HFF-Myc (cell line): ENCODE measurements around the gene HIBCH.

Experiments used
- DNase-seq: peaks from one replicate; pipeline ENCODE4 v3.0.0-alpha.2; 2011; ENCODE audit warnings: low read depth; ENCODE audit errors: extremely low read depth
- H3K4me3 ChIP-seq: replicated peaks from 2 replicates; pipeline ENCODE4 v1.5.1; 2011; ENCODE audit warnings: low read depth, mild to moderate bottlenecking, control low read depth, low read length
- TF ChIP-seq, protein P1 (sequence below): IDR thresholded peaks from 2 replicates; pipeline ENCODE4 v1.5.1; 2012; ENCODE audit warnings: mild to moderate bottlenecking, low read depth, low read length, control low read depth; ENCODE audit errors: missing control alignments

The HIBCH gene

DNA sequence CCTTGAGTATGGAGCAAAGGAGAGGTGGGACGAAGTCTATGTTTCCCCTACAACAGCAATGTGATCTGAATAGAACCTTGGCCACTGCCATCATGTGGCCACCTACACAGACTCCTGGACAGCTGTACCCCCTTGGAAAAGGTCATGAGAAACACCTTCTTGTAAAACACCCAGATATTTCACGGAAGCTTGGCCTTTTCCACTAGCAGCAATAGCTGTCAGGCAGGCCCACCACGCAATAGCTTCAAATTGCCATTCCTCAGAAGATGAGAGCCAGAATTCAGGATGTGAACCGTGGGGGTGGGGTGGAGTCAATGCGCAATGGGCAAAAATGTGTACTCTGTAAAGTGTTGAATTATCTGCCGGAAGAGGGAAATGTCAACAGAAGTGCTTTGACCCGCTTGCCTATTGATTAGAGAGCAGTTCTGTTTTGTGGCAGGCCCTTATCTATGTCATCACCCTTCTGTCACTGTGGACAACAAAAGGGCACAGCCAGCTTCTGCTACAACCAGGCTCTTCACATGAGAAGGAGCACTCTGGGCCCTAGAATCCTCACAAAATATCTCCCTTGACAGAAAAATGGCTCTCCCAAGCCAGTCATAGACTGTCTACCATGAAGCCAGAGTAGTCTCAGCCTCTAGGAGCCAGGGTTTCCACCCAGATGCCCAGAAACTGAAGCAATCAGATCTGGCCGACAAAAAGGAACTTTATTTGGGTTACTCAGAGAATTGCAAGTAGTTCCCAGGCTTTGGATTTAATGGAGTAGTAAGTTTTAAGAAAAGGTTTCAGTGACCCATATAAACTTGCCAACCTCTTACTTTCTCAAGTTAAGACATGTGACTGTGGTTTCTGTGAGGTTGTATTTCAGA is 33.3 kb upstream of the HIBCH start:
- H3K4me3 ChIP-seq: no peak overlapping the region
- TF ChIP-seq, protein P1, sequence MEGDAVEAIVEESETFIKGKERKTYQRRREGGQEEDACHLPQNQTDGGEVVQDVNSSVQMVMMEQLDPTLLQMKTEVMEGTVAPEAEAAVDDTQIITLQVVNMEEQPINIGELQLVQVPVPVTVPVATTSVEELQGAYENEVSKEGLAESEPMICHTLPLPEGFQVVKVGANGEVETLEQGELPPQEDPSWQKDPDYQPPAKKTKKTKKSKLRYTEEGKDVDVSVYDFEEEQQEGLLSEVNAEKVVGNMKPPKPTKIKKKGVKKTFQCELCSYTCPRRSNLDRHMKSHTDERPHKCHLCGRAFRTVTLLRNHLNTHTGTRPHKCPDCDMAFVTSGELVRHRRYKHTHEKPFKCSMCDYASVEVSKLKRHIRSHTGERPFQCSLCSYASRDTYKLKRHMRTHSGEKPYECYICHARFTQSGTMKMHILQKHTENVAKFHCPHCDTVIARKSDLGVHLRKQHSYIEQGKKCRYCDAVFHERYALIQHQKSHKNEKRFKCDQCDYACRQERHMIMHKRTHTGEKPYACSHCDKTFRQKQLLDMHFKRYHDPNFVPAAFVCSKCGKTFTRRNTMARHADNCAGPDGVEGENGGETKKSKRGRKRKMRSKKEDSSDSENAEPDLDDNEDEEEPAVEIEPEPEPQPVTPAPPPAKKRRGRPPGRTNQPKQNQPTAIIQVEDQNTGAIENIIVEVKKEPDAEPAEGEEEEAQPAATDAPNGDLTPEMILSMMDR: no peak
- no peak for DNase-seq

DNA sequence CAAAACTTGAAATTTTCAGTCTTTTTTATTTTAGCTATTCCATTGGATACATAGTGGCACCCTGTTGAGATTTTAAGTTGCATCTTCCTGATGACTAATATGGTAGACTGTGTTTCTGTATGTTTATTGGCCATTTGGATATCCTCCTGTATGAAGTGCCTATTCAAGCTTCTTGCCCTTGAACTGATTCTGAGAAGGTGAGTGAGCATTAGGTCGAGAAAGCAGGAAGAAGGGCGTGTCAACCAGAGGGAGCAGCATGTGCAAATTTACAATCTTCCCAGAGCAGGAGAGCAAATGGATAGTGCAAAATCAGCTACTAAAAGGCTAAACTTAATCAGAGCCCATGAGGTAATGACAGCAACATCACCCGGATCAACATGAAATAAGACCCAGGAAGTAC is 32.3 kb upstream of the HIBCH start:
- no peak for DNase-seq
- TF ChIP-seq, protein P1: no peak
- no peak overlapping the region for H3K4me3 ChIP-seq

DNA sequence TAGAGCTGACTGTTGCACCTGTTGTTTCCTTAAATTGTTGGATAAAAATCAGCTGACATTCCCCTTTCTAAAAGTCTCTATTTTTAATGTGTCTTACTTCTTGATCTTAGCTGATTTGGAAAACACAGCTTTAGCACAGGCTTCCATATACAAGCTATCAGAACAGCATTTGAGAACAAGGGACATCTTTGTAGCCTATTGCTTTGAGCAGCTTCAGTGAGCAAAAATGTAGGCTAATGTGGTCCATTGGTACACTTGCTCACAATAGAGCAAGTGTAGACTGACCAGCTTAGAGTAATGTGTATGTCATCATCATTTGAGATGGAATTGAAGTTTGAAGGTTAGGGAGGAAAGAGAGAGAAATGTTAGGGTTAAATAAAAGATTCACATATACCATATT is 30.7 kb upstream of the HIBCH start:
- H3K4me3 ChIP-seq: no peak overlapping the region
- TF ChIP-seq, protein P1: no peak
- DNase-seq: no peak

DNA sequence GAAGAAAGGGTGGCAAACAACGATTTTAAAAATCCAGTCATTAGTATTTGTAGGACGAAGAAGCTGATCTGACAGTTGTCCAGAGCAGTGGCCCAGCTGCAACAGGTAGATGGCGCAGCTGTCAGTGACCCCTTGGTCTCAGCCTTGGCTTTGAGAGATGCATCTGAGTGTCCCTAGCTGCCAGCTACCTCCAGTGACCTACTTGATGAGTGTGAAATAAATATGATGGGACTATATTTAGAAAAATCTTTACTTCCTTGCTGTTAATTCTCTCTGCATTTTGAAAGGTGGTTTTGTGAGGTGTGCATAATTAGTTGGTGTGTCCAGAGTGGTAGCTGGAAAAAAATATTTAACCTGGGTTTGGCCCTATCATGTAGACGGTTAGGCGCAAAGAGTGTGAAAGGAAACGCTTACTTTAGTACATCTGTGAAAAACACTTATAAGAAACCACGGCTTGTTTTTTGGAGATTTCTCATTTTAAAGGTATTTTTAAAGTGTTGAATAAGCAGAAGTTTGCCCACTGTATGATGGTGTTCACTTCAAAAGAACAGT is 24.7 kb upstream of the HIBCH start:
- DNase-seq: no peak
- TF ChIP-seq, protein P1: peak; percentile 26
- H3K4me3 ChIP-seq: peak overlapping the region; percentile 65

DNA sequence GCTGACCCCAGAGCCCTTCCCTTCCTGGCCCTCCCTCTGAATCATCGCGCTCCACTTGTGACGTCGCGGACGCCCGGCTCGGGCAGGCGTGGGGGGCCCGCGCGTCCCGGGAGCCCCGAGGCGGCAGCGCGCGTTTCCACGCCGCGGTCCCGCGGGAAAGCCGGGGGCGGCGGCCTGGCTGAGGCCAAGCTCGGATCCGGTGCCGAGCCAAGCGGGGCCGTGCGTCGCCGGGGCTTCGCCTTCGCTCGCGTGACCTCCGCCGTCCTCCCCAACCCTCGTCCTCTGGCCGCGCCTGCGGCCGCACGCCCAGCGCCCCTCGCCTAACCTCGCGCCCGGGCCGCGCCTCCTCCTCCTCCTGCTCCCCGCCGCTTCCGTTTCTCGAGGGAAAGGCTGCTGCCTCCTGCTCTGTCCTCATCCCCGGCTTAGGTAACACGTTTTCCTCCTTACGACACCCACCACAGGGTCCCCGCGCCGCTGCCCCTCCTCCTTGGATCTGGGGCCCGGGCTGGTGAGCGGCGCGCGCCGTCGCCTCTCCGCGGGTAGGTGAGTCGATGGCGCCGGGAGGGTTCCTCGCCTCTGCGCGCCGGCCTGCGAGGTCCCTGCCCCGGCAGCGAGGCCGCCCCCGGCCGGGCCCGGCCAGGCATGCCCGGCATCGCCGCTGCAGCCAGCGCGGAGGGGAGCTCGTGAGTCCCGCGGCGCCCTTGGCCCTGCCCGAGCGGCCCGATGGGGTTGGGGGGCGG is 24.1 kb upstream of the HIBCH start, which contains the start of gene INPP1:
INPP1 (plus strand) TSS at position 54 of the 740 bp plus-strand sequence. CDS start 16,514 bp downstream, outside the sequence.
- H3K4me3 ChIP-seq: peak within 1 kb of the TSS; percentile 65
- DNase-seq: no peak
- TF ChIP-seq, protein P1: no peak

DNA sequence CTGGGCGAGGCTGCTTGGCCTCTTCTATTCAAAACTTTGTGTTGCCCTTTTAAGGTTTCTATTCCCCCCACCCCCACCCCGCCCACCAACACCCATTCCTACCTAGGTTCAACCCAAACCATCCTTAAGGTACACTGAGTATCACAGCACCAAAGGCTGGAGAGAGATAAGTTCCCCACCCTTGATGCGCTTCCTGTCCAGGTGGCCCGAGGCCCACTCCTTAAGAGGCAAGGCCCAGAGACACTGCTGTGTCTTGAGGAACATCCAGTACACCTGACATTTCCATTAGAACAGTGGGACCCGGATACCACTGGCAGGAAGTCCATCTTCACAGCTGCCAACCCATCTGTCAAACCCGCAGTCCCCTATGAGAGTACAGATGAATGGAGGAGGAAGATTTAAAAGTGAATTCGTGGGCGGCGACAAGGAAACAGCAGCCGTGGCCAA is 23.5 kb upstream of the HIBCH start:
- TF ChIP-seq, protein P1: no peak
- H3K4me3 ChIP-seq: peak overlapping the region; percentile 65
- DNase-seq: no peak
